HG03460 (cell line): ENCODE data around the gene CTU2.

Experiments
- ATAC-seq: cut with Tn5 transposase; IDR thresholded peaks from one replicate; pipeline ENCODE4 v1.9.1; 2021; ENCODE audit not compliant: unreplicated experiment

The CTU2 gene

DNA sequence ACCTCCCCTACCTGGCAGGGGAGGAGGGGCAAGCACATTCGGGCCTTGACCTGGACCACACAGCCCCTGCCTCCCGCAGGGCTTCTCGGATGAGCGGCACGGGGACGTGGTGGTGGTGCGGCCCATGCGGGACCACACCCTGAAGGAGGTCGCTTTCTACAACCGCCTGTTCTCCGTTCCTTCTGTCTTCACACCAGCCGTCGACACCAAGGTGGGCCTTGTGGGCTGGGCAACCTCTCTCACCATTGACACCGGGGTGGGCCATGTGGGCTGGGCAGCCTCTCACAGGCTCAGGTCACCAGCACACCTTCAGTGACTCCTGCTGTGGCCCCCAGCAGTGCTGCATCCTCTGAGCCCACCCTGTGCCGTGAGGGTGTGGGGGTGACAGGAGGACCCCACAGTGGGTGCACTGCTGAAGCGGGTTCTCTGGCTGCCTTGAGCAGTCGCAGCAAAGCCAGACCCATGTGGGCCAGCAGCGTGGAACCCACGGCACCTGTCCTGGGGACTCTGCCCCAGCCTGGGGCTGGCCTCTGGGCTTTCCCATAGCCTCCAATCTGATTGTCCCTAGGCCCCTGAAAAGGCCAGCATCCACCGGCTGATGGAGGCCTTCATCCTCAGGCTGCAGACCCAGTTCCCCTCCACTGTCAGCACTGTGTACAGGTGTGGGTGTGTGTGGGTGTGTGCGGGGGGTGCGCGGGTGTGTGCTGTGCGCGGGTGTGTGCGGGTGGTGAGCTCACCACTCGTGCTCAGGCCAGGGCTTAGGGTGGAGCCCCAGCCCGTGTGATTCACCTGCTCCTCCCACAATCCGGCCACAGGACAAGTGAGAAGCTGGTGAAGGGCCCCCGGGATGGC lies 7.5 kb downstream of the CTU2 start:
- no peak for ATAC-seq

DNA sequence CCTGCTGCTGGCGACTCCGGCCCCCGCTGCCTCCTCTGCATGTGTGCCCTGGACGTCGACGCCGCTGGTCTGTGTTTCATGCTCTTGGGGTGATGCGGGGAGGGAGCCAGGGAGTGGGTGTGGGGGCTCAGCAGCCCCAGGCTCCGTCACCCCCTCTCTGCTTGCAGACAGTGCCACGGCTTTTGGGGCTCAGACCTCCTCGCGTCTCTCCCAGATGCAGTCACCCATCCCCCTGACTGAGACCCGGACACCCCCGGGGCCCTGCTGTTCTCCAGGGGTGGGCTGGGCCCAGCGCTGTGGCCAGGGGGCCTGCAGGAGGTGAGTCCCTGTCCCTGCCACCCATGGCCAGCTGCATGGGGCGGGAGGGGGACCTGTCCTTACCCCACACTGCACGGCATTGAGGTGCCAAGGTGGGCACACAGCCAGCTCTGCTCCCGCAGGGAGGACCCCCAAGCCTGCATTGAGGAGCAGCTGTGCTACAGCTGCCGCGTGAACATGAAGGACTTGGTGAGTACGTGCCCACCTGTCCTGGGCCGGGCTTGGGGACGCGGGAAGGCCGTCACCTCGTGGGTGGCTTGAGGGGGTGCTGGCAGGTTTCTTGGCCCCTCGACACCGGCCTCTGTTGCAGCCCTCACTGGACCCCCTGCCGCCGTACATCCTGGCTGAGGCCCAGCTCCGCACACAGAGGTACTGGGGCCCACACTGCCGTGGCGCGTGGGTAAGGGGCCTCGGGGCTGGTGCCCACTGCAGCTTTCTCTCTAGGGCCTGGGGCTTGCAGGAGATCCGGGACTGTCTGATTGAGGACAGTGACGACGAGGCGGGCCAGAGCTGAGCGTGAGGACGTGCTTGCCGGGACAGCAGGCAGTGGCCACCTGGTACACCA lies 8.4 kb downstream of the CTU2 start:
- ATAC-seq, result no peak

DNA sequence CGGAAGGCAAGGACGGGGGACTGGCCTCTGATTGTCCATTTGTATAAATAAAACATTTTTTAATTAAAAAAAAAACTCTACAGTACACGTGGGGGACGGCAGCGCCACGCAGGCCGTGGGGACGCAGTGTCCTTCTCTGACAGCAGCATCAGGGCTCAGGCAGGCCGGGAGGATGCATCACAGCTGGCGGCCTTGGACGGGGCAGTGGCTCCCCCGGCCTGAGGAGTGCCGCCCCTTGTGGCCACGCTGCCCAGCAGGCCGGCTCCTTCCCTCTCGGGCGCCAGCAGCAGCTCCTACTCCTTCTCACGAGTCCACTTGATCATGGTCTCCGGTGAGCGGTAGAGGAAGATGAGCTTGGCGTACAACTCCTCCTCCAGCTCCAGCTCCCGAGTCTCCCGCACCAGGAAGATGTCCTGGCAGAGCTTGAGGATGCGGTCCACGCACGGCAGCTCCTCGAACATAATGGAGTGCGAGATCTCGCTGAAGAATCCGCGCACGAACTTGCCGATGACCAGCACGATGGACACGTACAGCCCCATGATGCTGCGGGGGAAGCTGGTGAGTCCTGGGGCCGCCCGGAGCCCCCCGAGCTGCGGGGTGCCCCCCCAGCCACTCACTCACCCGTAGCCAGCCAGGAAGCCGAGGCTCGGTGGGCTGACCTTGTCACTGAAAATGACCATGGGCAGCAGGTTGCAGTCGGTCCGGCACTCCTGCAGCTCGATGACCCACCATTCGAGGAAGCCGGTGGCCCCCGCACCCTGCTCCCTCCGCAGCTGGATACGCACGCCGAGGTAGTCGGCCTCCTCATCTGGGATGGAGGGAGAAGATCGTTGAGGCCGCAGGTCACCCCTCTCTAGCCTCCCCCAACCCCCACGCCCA lies 9.2 kb downstream of the CTU2 start:
- no peak for ATAC-seq

DNA sequence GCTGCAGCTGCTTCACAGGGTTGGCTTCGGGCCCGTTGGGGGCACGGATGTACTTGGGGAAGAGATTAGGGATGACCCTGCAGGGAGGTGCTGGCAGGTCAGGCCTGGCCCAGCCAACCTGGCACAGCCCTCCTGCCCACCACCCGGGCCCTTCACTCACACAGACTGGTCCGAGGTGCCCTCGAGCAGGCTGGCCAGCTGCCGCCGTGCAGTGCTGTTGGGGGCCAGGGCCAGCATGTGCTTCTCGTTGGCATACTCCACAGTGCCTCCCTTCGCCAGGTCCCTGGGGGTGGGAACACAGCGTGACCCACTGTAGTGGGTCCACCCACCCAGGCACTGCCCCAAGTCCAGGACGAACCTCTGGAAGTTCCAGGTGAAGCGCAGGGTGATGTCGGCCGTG lies 9.9 kb downstream of the CTU2 start:
- no peak for ATAC-seq

DNA sequence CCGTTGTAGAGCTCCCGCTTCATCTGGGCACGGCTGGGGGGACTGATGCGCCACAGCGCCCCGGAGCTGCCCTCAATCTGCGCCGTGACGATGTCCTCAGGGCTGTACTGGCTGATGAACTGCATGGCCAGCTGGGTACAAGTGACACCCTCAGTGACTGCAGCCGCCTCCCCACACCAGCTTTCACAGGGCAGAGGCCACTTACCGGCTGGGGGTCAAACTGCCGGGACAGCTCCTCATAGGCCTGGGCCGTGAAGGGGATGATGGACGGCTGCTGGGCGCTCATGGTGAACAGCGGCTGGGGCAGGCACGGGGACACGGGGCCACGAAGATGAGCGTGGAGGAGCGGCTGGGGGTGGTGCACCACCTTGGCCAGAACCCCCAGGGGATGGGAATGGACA lies 10.3 kb downstream of the CTU2 start:
- ATAC-seq, result no peak

DNA sequence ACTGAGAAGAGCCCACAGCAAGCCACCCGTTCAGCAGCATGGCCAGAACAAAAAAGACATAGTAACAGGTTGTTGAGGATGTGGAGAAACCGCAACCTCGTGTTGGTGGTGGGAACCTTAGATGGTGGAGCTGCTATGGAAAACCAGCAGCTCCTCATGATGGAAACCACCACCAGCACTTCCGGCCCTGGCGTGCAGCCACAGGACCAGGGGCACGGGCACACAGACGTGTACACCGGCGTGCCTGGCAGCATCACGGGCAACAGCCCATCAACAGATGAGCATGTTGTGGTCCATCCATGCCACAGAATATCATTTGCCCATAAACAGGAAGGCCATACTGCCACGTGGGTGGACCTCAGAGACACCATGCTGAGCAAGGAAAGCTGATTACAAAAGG lies 11.9 kb downstream of the CTU2 start:
- no peak for ATAC-seq

DNA sequence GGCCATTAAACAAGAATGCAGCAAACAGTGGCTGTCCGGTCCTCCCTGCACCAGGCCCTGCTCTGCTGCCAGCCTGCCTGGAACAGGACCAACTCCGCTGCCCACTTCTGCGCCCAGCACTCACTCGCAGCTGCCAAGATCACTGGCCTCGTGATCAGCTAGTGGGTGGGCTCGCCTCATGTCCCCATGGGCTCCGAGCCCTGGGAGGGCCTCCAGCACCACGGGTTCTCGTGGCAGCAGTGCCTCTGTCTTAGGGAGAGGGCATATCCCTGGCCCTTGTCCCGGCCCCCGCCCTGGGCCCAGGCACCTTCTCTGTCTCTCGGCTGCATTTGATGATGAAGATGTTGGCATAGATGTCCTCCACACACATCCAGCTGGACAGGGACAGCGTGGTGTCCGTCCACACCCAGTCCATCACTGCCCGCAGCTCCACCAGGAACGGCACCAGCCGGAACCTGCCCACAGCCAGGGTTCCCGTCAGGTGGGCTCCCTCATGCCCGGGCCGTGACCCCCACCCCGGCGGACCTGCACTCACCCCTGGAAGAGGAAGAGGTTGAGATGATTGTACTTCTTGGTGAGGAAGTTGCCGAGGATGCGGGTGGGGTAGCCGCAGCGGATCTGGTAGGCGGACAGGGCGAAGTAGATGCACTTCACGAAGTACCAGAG lies 13.1 kb downstream of the CTU2 start:
- no peak for ATAC-seq

DNA sequence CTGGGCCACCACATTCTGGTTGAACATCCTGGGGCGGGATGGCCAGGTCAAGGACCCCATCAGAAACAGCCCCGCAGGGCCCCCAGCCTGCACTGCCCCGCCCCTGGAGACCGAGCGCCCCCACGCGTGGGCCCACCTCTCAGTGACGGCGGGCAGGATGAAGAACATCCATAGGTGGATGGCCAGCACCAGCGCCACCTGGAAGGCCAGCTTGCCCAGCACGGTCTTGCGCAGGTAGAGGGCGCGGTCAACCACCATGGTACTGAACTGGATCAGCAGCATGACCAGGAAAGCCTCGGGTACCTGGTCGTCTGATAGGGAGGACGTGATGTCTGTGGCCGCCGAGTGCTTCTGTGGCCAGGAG lies 13.6 kb downstream of the CTU2 start:
- no peak for ATAC-seq

DNA sequence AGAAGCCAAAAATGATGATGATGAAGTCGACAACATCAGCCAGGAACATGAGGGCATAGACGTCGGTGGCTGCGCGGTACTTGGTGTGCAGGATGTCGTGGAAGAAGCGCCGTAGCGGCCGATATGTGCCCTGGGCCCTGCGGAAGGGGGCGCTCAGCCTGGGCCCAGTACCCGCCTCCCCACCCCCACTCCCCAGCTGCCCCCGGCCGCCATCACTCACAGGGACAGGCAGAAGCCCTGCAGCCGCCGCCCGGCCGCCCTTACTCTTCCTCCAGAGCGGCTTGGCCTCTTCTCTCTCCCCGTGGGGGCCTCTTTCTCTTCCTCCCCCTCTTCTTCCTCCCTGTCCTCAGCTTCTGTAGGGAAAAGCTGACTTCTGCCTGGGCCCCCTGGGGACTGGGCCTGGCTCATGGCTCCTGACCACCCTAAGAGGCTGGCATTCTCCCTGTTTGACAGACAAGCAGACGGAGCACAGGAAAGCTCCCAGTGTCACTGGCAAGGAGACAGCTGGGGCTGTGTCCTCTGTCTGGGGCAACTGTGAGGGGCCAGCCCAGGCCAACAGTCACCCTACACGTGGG lies 14.2 kb downstream of the CTU2 start:
- no peak for ATAC-seq

DNA sequence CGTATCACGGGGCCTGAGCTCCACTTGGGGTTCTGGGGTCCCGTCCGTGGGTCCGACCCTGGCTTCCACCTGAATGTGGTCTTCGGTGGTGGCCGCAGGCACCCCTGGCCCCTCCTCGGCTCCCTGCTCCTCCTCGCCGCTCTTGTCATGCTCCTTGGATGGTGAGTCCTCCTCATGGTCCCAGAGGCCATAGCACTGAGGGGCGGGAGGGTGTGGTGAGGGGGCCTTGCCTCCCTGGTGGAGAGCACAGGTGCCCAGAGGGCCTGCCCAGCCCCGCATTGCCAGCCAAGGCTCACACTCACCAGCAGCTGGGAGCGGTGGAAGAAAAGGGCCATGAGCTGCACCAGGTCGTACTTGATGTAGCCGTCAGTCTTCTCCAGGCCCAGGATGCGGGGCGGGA lies 14.9 kb downstream of the CTU2 start:
- ATAC-seq, result no peak

DNA sequence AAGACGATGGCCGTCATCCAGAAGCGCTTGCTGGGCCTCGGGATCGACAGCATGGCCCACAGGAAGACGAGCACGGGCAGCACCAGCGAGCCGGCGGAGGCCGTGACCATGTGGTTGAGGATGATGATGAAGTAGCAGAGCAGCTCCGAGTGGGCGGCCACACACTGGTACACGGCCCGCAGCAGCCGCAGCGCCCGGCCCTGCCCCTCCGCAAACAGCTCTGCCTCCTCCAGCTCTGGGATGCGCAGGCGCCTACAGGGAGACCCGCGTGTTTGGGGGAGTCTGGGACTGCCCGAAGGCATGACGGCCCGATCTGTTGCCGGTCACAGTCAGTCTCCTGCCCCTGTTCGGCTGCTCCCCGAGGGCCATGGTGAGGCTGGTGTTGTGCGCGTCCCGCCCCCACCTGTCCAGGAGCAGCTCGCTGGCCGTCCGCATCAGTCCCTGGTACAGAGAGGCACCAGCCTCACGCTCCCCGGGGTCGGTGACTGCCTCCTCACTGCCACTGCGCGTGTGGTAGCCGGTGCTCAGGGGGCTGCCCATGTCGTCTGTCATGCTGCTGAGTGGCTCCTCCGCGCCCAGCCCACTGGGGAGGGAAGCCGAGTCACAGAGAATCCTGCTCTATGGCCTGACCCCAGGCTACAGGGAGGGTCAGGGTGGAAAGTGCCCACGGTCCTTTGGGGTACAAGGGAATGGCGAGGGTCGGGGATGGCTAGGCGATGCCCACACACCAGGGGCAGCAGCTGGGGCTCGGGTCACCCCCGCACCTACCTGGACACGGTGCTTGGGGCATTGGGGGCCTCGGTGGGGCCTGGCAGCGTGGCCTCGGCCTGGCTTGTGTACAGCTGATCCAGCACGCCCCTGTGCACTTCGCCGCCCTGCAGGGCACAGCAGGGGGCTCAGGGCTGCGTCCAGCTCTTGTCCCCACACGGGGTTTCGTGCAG lies 15.8 kb downstream of the CTU2 start:
- ATAC-seq, result no peak

DNA sequence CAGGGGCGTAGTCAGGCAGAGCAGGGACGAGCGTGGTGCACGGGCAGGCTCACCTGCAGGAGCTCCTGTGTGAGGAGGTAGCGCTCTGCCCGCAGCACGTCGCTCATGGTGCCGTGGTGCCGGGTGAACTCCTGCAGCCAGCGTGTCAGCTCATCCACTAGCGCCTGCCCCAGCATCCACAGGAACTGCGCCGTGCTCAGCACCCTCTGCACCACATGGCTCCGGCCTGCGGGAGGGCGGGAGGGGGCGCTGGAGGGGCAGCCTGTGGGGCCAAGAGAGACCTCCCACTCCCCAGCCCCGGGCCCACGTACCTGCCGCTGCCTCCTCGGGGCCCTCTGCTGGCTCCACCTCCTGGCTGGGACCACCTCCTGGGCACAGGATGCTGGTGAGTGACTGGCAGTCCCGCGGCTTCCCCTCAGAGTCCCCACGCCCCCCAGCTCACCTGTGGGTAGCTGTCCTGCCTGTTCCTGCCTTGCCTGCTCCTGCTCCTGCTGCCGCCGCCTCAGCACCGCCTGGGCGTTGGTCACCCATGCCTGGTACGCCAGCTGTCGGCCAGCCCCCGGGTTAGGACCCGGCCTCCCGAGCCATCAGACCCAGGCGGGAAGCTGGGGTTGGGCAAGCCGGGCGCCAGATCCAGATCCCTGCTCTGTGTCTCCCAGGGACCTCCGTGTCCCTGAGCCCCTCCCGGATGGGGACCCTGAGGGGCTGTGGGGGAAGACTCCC lies 16.6 kb downstream of the CTU2 start:
- no peak for ATAC-seq

DNA sequence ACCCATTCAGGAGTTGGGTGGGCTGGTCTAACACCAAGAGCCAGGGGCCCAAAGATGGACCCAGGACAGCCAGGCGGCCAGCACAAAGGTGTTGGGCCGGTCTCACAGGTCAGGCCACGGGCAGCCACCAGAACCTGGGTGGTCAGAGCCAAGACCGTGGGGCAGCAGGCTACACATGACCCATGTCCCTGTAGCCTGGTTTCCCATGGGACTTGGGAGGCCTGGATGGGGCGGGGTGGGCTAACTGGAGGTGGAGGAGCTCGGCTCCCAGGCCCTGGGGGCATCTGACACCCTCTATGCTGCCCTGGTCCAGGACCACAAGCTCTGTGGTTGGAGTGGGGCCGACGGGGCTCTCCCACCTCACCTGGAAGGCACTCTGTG lies 17.2 kb downstream of the CTU2 start:
- ATAC-seq, result no peak

DNA sequence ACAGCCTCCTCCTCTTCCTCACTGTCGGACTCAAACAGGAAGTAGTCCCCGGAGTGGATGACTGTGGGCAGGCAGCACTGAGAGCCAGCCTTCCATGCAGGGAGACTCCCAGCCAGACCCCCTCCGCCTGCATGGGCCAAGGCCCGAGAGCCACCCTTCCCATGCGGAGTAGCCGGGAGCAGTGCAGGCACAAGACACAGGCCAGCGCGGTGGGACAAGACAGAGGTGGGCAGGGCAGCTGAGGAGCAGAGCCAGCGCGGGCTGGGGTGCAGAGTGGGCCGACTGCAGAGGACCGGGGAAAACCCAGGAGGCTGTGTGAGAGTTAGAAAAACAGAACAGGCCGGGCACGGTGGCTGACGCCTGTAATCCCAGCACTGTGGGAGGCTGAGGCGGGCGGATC lies 17.6 kb downstream of the CTU2 start:
- no peak for ATAC-seq

DNA sequence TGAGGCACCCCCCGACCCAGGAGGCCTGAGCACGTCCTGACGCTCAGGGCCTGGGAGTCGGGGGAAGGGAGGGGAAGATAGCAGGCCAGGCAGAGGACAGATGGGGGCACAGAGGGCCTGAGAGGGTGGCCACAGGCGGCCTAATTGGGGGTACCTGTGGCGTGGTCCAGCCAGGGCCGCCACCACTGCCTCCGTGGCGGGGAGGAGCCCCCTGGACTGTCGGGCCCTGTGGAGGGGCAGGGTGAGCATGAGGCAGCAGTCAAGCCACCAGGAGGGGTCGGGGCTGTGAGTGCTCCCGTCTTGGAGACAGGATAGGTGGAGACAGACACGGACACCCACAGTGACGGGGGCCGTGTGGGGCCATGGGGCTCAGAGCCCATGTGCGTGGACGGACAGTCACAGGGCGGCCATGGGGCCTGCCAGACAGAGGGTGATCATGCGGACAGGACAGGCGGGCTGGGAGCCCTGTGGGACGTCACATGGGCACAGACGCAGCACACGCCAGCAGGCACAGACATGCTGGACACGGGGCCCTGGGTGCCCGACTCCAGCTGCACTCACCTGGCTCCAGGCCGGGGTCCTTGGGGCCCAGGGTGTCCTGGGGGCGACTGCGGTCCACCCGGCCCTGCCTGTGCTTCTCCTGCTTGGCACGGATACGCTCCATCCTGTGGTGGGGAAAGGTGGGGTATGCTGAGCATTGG lies 18.7 kb downstream of the CTU2 start:
- no peak for ATAC-seq

DNA sequence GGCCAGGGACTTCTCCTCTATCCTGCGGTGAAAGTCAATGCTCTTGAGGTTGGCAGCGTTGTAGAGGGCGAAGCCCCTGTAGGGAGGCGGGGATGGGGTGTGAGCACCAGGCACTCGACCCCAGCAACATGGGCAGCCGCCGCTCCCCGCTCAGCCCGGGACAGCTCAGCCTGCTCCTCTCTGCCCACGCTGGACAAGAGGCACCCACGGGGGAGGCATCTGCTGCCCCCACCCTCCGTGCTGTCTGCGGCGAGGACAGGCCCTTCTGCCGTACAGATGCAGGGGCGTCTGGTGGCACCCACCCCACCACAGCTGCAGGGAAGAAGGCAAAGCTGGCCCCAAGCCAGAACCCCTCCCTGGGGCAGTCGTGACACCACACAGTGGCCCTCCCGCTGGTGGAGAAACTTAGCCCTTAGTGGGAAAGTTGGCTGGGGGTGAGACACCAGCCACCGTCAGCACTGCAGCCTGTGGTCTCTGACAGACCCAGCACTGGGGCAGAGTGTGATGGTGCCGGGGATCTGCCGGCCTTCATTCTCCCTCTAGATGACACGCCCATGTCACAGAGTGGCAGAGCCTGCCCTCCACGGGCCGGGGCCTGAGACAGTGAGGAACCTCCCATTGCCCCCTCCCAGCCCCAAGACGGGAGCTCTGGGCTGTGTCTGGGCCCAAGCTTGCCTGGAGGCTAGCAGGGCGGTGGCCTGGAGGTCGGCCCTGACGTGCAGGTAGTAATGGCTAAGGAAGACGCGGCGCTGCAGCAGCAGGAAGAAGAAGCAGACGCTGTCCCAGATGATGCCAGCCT lies 19.5 kb downstream of the CTU2 start:
- ATAC-seq, result no peak

DNA sequence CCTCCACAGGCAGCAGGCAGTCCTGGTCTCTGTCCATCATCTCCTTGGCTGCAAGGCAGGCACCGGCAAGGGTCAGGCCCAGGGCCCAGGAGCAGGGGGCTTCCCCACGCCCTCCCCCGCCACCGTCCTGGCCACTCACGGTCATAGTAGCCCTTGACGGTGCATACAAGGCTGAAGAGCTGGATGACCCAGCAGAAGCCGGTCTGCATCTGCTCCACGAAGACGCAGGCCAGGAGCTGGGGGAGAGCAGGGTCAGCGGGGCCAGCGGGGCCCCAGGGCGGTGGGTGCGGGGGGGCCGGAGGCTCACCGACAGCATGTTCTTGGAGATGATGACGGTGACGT lies 20.1 kb downstream of the CTU2 start:
- ATAC-seq, result no peak
